ENCODE results near the gene DNAJC17. TPM values are rescaled to one million over a fixed set of nuclear protein-coding genes. Genes with fewer than 3 reads are reported as not detected.

DNAJC17 gene
- total and polyA plus RNA-seq, 4 donors, result 36.5 to 76.5 (median 44.1) TPM

DNA sequence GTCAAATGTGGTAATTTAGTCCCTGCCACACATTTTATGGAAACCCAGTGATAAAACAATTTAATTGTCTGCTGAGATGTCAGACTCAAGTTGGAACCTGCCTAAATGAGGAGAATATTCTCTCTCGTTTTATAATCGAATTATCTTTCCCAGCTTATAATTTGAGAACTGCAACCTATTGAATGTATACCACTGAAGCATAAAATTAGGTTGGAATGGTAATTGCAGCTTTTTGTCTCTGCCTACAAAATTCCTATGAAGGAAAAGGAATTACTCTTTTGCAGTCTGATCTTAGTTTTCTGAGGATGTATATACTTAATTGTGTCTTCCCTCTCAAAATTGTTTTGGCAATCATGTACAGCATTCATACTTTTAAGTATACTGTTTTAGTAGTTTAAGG is 83.4 kb downstream of the DNAJC17 start:
- Histone ChIP-seq H3K27ac (ENCODE audit: low read depth in 1 of 2, low read length in 1 of 2) (no peak overlapping the region), H3K27me3 (ENCODE audit: control insufficient read depth in 3 of 3, insufficient read depth in 3 of 3, low read length in 2 of 3) (no peaks in the 10 kb centered on the region), H3K36me3 (ENCODE audit: control insufficient read depth in 4 of 4, insufficient read depth in 4 of 4, low read length in 4 of 4) (no peaks in the 10 kb centered on the region), H3K4me1 (ENCODE audit: control insufficient read depth in 5 of 5, insufficient read depth in 5 of 5, low read length in 5 of 5) (no peaks in the 10 kb centered on the region), H3K9ac (ENCODE audit: insufficient read depth in 1 of 2, low read length in 2 of 2) (no peak overlapping the region), H3K9me3 (ENCODE audit: control insufficient read depth in 4 of 4, insufficient read depth in 3 of 4, low read length in 3 of 4) (no peaks in the 10 kb centered on the region), H3K4me3 (no peak overlapping the region)
- ATAC-seq (ENCODE audit: insufficient read depth, low FRiP score) (no peak), DNase-seq (no peak)
- TF ChIP-seq, protein P1, sequence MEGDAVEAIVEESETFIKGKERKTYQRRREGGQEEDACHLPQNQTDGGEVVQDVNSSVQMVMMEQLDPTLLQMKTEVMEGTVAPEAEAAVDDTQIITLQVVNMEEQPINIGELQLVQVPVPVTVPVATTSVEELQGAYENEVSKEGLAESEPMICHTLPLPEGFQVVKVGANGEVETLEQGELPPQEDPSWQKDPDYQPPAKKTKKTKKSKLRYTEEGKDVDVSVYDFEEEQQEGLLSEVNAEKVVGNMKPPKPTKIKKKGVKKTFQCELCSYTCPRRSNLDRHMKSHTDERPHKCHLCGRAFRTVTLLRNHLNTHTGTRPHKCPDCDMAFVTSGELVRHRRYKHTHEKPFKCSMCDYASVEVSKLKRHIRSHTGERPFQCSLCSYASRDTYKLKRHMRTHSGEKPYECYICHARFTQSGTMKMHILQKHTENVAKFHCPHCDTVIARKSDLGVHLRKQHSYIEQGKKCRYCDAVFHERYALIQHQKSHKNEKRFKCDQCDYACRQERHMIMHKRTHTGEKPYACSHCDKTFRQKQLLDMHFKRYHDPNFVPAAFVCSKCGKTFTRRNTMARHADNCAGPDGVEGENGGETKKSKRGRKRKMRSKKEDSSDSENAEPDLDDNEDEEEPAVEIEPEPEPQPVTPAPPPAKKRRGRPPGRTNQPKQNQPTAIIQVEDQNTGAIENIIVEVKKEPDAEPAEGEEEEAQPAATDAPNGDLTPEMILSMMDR (IDR thresholded peaks at IDR 0.05; ENCODE audit: control extremely low read depth, extremely low read depth), result no peak
- WGBS, 2 donors, result 96 to 97% methylated on average over 2 of the region's 2 CpGs

DNA sequence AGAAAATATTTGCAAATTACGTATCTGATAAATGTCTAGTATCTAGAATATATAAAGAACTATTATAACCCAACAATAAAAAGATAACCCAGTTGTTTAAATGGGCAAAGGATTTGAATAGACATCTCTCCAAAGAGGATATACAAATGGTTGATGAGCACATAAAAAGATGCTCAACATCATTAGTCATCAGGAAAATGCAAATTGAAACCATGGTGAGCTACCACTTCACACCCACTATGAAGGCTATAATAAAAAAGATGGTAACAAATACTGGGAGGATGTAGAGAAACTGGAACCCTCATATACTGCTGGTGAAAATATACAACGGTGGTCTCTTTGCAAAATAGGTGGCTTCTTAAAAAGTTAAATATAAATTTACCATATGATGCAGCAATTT is 84.3 kb downstream of the DNAJC17 start:
- H3K4me3 ChIP-seq, result no peak overlapping the region
- no peak for ATAC-seq (ENCODE audit: insufficient read depth, low FRiP score)
- no peaks in the 10 kb centered on the region for H3K9me3 ChIP-seq (ENCODE audit: control insufficient read depth in 4 of 4, insufficient read depth in 3 of 4, low read length in 3 of 4)
- no peaks in the 10 kb centered on the region for H3K27me3 ChIP-seq (ENCODE audit: control insufficient read depth in 3 of 3, insufficient read depth in 3 of 3, low read length in 2 of 3)
- TF ChIP-seq, protein P1 (IDR thresholded peaks at IDR 0.05; ENCODE audit: control extremely low read depth, extremely low read depth), result no peak
- H3K36me3 ChIP-seq (ENCODE audit: control insufficient read depth in 4 of 4, insufficient read depth in 4 of 4, low read length in 4 of 4), result no peaks in the 10 kb centered on the region
- no peak overlapping the region for H3K9ac ChIP-seq (ENCODE audit: insufficient read depth in 1 of 2, low read length in 2 of 2)
- 88 to 94% methylated on average over 2 of the region's 2 CpGs for WGBS, 2 donors
- no peak overlapping the region for H3K27ac ChIP-seq (ENCODE audit: low read depth in 1 of 2, low read length in 1 of 2)
- H3K4me1 ChIP-seq (ENCODE audit: control insufficient read depth in 5 of 5, insufficient read depth in 5 of 5, low read length in 5 of 5), result no peaks in the 10 kb centered on the region
- no peak for DNase-seq

DNA sequence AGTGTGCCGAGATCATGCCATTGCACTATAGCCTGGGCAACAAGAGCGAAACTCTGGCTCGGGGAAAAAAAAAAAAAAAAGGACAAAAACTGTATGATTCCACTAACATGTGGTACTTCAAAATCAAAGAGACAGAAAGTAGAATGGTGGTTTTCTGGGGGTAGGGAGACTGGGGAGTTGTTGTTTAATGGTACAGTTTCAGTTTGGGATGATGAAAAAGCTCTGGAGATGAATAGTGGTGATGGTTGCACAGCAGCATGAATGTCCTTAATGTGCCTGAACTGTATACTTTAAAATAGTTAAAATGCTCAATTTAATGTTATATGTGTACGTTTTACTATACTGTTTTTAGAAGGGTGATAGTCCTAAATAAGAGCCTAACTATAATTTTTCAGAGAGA is 84.9 kb downstream of the DNAJC17 start:
- 94 to 95% methylated on average over 4 of the region's 4 CpGs for WGBS, 2 donors
- no peaks in the 10 kb centered on the region for H3K9me3 ChIP-seq (ENCODE audit: control insufficient read depth in 4 of 4, insufficient read depth in 3 of 4, low read length in 3 of 4)
- no peak overlapping the region for H3K9ac ChIP-seq (ENCODE audit: insufficient read depth in 1 of 2, low read length in 2 of 2)
- DNase-seq, result no peak
- no peak for ATAC-seq (ENCODE audit: insufficient read depth, low FRiP score)
- H3K4me1 ChIP-seq (ENCODE audit: control insufficient read depth in 5 of 5, insufficient read depth in 5 of 5, low read length in 5 of 5), result no peaks in the 10 kb centered on the region
- H3K27ac ChIP-seq (ENCODE audit: low read depth in 1 of 2, low read length in 1 of 2), result no peak overlapping the region
- TF ChIP-seq, protein P1 (IDR thresholded peaks at IDR 0.05; ENCODE audit: control extremely low read depth, extremely low read depth), result no peak
- no peaks in the 10 kb centered on the region for H3K27me3 ChIP-seq (ENCODE audit: control insufficient read depth in 3 of 3, insufficient read depth in 3 of 3, low read length in 2 of 3)
- H3K36me3 ChIP-seq (ENCODE audit: control insufficient read depth in 4 of 4, insufficient read depth in 4 of 4, low read length in 4 of 4), result no peaks in the 10 kb centered on the region
- no peak overlapping the region for H3K4me3 ChIP-seq

DNA sequence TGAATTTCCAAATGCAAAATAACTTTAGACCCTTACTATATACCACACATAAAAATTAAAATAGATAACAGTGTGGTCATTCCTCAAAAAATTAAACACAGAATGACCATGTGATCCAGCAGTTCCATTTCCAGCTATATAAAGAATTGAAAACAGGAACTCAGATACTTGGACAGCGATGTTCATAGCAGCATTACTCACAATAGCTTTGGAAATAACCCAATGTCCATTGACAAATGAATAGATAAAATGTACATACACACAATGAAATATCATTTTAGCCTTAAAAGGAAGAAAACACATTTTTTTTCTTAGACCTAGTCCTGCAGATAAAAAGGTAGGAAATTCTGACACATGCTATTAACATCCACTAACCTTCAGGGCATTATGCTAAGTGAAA is 85.6 kb downstream of the DNAJC17 start:
- ATAC-seq (ENCODE audit: insufficient read depth, low FRiP score), result no peak
- Histone ChIP-seq H3K36me3 (ENCODE audit: control insufficient read depth in 4 of 4, insufficient read depth in 4 of 4, low read length in 4 of 4) (no peaks in the 10 kb centered on the region), H3K4me3 (no peak overlapping the region), H3K9me3 (ENCODE audit: control insufficient read depth in 4 of 4, insufficient read depth in 3 of 4, low read length in 3 of 4) (no peaks in the 10 kb centered on the region), H3K4me1 (ENCODE audit: control insufficient read depth in 5 of 5, insufficient read depth in 5 of 5, low read length in 5 of 5) (no peaks in the 10 kb centered on the region), H3K27ac (ENCODE audit: low read depth in 1 of 2, low read length in 1 of 2) (no peak overlapping the region), H3K9ac (ENCODE audit: insufficient read depth in 1 of 2, low read length in 2 of 2) (no peak overlapping the region), H3K27me3 (ENCODE audit: control insufficient read depth in 3 of 3, insufficient read depth in 3 of 3, low read length in 2 of 3) (no peaks in the 10 kb centered on the region)
- 48 to 78% methylated on average over 1 of the region's 1 CpG for WGBS, 2 donors
- TF ChIP-seq, protein P1 (IDR thresholded peaks at IDR 0.05; ENCODE audit: control extremely low read depth, extremely low read depth), result no peak
- DNase-seq, result no peak
